Astrocyte of the cerebellum (primary cell): Measurements from ENCODE around the gene BCAN.

Experiments
- DNase-seq: peaks from one replicate; pipeline ENCODE4 v3.0.0-alpha.2; 2011; ENCODE audit warnings: low read depth
- H3K4me3 ChIP-seq: 2 replicates; pipeline ENCODE4 v1.5.1; 2011; ENCODE audit warnings: mild to moderate bottlenecking, low read depth, low read length, moderate library complexity
- in situ Hi-C: cut with HindIII; loops from 2 replicates; pipeline ENCODE4 v1.10.0; 2017; ENCODE audit warnings: low sequenced_read_pairs
- TF ChIP-seq, protein P1 (sequence below): IDR thresholded peaks from 2 replicates; pipeline ENCODE4 v1.5.1; 2012; ENCODE audit warnings: low read length, low read depth, moderate library complexity, mild to moderate bottlenecking; ENCODE audit errors: missing control alignments

The BCAN gene

DNA sequence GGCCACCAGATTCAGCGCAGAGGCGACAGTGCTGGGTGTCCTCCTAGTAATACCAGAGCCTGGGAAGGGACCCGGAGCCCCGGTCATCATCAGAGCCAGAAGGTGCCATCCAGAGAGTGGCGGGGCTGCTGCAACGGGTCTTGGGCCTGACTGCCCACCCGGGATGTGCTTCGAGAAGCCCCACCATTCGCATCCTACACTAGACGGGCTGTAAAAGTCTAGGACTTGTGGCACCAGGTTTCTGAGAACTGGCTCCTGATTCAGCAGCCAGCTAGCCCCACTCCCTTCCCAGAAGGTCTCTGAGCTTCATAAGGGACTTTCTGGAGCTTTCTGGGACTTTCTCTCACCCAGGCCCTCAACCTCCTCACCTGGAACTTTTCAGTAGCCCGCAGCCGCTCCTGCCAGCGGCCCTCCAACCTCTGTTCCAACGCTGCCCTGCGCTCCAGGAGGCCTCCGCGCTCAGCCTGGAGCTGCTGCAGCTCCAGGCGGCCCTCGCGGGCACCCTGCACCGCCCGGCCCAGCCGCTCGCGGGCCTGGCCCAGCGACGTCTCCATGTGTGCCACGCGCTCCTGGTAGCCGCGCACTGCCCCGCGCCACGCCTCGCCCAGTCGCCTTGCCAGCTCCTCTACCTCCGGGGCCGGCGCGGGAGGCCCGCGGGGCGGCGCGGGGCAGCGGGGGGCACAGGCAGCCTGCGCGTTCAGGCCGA is 34.4 kb downstream of the BCAN start:
- peak overlapping the region; percentile 30 for H3K4me3 ChIP-seq
- TF ChIP-seq, protein P1, sequence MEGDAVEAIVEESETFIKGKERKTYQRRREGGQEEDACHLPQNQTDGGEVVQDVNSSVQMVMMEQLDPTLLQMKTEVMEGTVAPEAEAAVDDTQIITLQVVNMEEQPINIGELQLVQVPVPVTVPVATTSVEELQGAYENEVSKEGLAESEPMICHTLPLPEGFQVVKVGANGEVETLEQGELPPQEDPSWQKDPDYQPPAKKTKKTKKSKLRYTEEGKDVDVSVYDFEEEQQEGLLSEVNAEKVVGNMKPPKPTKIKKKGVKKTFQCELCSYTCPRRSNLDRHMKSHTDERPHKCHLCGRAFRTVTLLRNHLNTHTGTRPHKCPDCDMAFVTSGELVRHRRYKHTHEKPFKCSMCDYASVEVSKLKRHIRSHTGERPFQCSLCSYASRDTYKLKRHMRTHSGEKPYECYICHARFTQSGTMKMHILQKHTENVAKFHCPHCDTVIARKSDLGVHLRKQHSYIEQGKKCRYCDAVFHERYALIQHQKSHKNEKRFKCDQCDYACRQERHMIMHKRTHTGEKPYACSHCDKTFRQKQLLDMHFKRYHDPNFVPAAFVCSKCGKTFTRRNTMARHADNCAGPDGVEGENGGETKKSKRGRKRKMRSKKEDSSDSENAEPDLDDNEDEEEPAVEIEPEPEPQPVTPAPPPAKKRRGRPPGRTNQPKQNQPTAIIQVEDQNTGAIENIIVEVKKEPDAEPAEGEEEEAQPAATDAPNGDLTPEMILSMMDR = no peak
- in situ Hi-C loops = no loop called here
- DNase-seq = no peak

DNA sequence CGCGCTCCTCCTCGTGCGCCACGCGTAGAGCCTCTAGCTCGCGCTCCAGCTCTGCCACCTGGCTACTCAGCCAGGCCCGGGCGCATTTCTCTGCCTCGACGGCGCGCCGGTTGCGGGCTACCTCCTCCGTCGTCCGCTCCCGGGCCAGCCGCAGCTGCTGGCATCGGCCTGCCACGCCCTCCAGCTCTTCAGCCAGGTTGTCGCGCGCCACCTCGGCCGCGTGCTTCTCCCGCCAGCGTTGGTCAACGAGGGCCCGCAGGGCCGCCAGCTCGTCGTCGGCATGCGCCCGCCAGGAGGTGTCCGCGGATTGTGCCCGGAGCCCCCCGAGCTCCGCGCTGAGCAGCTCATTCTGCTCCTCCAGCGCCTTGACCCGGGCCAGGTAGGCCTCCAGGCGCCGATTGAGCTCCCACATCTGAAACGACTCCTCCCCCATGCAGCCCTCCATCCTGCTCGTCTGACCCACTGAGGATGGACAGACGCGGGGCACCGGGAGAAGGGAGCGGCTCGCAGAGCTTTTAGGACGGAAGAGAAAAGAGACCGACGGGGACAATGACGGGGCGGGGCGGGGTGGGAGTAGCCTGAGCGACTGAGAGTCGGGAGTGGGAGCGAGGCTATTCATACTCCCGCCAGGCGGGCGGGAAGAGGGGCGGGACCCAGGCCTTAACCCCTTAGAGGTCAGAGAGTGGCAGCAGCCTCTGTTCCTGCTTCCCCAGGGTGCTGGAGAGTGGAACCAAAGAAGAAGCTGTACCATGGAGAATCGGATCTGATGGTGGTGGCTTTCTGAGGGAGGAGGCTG is 35.1 kb downstream of the BCAN start, which contains the start of gene NES:
TSS of gene NES (minus strand) at position 588 of the 796 bp plus-strand sequence. CDS start at position 445, 143 bp downstream.
- in situ Hi-C loops = no loop called here
- peak within 1 kb of the TSS; percentile 30 for H3K4me3 ChIP-seq
- TF ChIP-seq, protein P1 = no peak
- DNase-seq = no peak

DNA sequence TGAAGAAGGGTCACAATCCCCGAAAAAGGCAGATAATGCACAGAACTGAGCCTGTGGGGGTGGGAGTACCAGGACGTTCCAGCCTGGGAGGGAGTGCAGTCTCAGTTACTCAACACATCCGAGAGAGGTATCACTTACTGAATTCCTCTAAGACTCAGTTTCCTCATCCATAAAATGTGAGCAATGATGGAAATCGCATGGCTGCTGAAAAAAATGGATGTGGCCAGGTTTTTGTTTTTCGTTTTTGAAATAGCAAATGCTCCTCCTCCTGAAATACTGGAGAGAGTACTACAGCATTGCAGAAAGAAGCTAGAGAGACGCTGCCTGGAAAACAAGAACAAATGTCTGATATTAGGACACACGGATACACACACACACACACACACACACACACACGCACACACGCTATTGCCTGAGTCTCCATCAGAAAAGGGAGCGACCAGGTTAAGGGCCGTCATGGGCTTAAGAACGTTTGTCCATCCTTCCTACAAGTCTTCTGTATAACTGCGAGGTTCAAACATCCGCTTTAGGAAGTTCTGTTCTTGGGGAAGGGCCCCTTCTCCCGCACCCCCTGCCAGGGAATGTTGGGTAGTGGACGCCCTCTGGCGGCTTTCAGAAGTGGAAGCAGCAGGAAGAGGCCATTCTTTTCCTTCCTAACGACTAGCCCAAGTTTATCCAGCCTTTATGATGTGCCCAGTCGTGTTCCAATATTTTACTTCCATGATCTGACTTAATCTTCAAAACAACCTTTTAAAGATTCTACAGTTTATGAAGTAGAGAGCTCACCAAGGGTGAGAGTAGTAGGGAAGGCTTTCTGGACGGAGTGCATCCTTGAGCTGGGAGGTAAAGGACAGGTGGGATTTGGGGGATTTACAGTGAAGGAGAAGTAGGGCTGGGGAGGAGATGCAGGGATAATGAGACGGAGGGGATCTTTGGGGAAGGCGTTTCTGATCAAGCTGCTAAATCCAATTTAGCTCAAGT is 36.0 kb downstream of the BCAN start:
- DNase-seq = peak; percentile 55
- in situ Hi-C loops = no loop called here
- TF ChIP-seq, protein P1 = peak; percentile 93
- H3K4me3 ChIP-seq = no peak overlapping the region

DNA sequence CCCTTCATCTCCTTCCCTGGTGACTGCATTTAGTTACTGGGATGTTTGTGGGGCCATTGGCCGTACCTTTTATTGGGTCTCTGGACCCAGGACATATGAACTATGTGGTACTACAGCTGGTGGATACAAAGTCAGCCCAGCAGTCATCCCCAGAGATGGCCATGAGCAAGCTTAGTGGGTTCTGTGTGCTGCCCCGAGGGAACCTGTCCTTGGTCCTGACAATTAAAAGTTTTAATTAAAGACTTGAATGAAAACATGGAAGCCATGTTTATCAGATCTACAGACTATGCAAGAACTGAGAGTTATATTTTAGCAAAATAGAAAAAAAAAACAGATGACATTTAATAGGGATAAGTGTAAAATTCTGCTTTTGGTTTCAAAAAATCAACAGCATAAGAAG is 38.1 kb downstream of the BCAN start:
- in situ Hi-C loops = no loop called here
- H3K4me3 ChIP-seq = no peak overlapping the region
- TF ChIP-seq, protein P1 = no peak
- DNase-seq = no peak

DNA sequence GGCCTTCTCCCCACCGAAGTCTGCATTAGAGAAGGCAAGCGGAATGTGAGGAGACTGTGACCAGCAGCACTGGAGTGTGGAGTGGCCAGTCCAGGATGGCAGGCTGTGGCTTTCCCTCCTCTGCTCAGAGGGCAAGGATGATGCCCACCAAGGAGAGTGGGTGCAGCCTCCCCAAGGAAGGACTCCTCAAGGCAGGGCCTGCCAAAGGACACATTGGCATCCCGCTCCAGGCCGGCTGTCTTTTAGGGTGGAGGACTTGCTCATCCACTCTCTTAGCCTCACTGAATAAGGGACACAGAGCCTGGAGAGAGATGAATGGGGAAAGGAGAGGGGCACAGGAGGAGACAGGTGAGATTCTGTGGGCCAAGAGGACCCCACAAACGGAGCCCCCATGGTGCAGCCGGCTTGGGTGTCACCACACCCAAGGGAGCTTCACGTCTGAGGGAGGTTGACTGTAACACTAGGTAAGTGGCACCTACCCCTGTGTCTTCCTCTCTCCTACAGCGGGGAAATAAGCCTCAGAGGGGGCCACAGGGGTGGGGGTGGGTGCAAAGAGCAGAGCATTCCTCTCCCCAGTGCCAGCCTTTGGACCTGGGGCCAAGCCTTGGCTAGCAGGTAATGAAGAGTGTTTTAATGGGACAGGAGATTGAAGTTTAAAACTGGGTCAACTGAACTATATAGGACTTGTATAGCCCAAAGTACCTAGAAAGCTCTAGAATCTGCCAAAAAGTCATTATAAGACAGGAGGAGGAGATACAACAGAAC is 39.5 kb downstream of the BCAN start:
- in situ Hi-C loops = no loop called here
- DNase-seq = no peak
- TF ChIP-seq, protein P1 = no peak
- H3K4me3 ChIP-seq = no peak overlapping the region
